Bronchial epithelial cell (primary cell): ENCODE measurements around the gene YY1. TPM values are rescaled to one million over a fixed set of nuclear protein-coding genes. Genes with fewer than 3 reads are reported as not detected.

Experiments
- DNase-seq: peaks from one replicate; pipeline ENCODE4 v3.0.0-alpha.2; 2010; ENCODE audit warnings: low read depth
- FAIRE-seq: peaks from 2 replicates; lab custom pipeline; 2011; peaks lifted over from hg19 to GRCh38; lab: Jason Lieb, UNC
- H3K27me3 ChIP-seq: 2 replicates; pipeline ENCODE4 v1.5.1; 2011; ENCODE audit warnings: low read length; ENCODE audit not compliant: control insufficient read depth, insufficient read depth
- H3K36me3 ChIP-seq: 2 replicates; pipeline ENCODE4 v1.5.1; 2011; ENCODE audit warnings: low read length; ENCODE audit not compliant: control insufficient read depth, insufficient read depth
- H3K4me3 ChIP-seq: 2 replicates; pipeline ENCODE4 v1.5.1; 2011; ENCODE audit warnings: mild to moderate bottlenecking, low read depth, low read length, control low read depth
- CTCF ChIP-seq: IDR thresholded peaks from 2 replicates; pipeline ENCODE4 v1.5.1; 2011; ENCODE audit warnings: mild to moderate bottlenecking, moderate library complexity, low read length, control low read depth, inconsistent platforms; ENCODE audit not compliant: insufficient read depth, severe bottlenecking
- total RNA-seq: library from RNA; depleted of rRNA; stranded (reverse); fragments of >200 nt; gene quantifications from 2 replicates; pipeline ENCODE4 v1.2.1, GENCODE V29; 2014

Gene YY1
- total RNA-seq, 1 donor from 2014 or later: 50.5 TPM

GRCh38 chr14:100219126-100219785 lies 19.7 kb upstream of the YY1 start:
- no peak for TF ChIP-seq CTCF
- no peak for DNase-seq
- Histone ChIP-seq H3K27me3 (no peaks in the 10 kb centered on the region), H3K36me3 (no peaks in the 10 kb centered on the region), H3K4me3 (no peak overlapping the region)
- no peak for FAIRE-seq

- no peaks in the 10 kb centered on the region for H3K27me3 ChIP-seq
- no peaks in the 10 kb centered on the region for H3K36me3 ChIP-seq
- peak overlapping the region; percentile 29 for H3K4me3 ChIP-seq
- TF ChIP-seq CTCF: no peak
- DNase-seq (peak; percentile 39), FAIRE-seq (no peak)
Observed at GRCh38 chr14:100221533-100222223, 17.3 kb upstream of the YY1 start.

GRCh38 chr14:100222224-100223093 lies 16.5 kb upstream of the YY1 start:
- Histone ChIP-seq H3K36me3 (no peaks in the 10 kb centered on the region), H3K27me3 (no peaks in the 10 kb centered on the region), H3K4me3 (no peak overlapping the region)
- no peak for DNase-seq
- TF ChIP-seq CTCF: no peak
- no peak for FAIRE-seq

GRCh38 chr14:100223332-100224201 lies 15.4 kb upstream of the YY1 start:
- DNase-seq: peak; percentile 78
- no peak for FAIRE-seq
- no peaks in the 10 kb centered on the region for H3K27me3 ChIP-seq
- no peaks in the 10 kb centered on the region for H3K36me3 ChIP-seq
- H3K4me3 ChIP-seq: no peak overlapping the region
- TF ChIP-seq CTCF: no peak

GRCh38 chr14:100224229-100224866 lies 14.6 kb upstream of the YY1 start:
- DNase-seq: no peak
- Histone ChIP-seq H3K27me3 (no peaks in the 10 kb centered on the region), H3K4me3 (no peak overlapping the region), H3K36me3 (no peaks in the 10 kb centered on the region)
- TF ChIP-seq CTCF: no peak
- no peak for FAIRE-seq
